ENCODE results near the gene CFL2. TPM values are rescaled to one million over a fixed set of nuclear protein-coding genes. Genes with fewer than 3 reads are reported as not detected.

CFL2 gene
- total and polyA plus RNA-seq, 9 donors = 502 to 697 (median 585) TPM

- 35% methylated on average over 16 of the region's 18 CpGs for WGBS (ENCODE audit: insufficient coverage)
- Histone ChIP-seq H3K27ac (ENCODE audit: low read length) (no peak overlapping the region), H3K36me3 (ENCODE audit: control insufficient read depth, insufficient read depth, low read length) (no peaks in the 10 kb centered on the region), H3K4me1 (ENCODE audit: control insufficient read depth, insufficient read depth, low read length) (peaks cover 12% of the 10 kb centered on the region), H3K9me3 (replicated peaks; ENCODE audit: control insufficient read depth, low read depth, low read length) (no peaks in the 10 kb centered on the region), H3K27me3 (ENCODE audit: control insufficient read depth, insufficient read depth, low read length) (no peaks in the 10 kb centered on the region), H3K4me3 (ENCODE audit: low read length) (peak overlapping the region; percentile 15)
- DNase-seq = peak; percentile 51
These were observed 21.0 kb downstream of the CFL2 start for GRCh38 chr14:34693228-34693939.

DNA sequence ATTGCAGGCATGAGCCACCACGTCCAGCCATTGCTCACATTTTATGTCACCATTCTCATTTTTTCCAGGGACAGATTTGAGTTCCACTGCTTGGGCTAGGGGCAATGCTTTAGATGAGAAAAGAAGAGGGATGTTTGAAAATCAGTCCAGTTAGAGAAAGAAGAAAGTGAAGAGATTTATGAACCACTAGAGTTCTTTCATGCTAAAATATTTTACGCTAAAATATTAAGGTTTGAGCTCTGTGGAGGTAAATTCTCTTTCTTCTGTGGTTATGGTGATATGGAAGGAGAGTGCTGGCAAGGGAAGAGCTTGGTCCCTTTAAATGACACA is 21.5 kb downstream of the CFL2 start:
- H3K27ac ChIP-seq (ENCODE audit: low read length) = no peak overlapping the region
- peaks cover 12% of the 10 kb centered on the region for H3K4me1 ChIP-seq (ENCODE audit: control insufficient read depth, insufficient read depth, low read length)
- peak overlapping the region; percentile 15 for H3K4me3 ChIP-seq (ENCODE audit: low read length)
- DNase-seq = no peak
- no peaks in the 10 kb centered on the region for H3K36me3 ChIP-seq (ENCODE audit: control insufficient read depth, insufficient read depth, low read length)
- H3K27me3 ChIP-seq (ENCODE audit: control insufficient read depth, insufficient read depth, low read length) = no peaks in the 10 kb centered on the region
- H3K9me3 ChIP-seq (replicated peaks; ENCODE audit: control insufficient read depth, low read depth, low read length) = no peaks in the 10 kb centered on the region
- WGBS (ENCODE audit: insufficient coverage) = no CpG with 5 or more reads among the region's 2 CpGs

GRCh38 chr14:34692348-34692747 is 22.0 kb downstream of the CFL2 start:
- Histone ChIP-seq H3K4me1 (ENCODE audit: control insufficient read depth, insufficient read depth, low read length) (peaks cover 12% of the 10 kb centered on the region), H3K27me3 (ENCODE audit: control insufficient read depth, insufficient read depth, low read length) (no peaks in the 10 kb centered on the region), H3K27ac (ENCODE audit: low read length) (no peak overlapping the region), H3K9me3 (replicated peaks; ENCODE audit: control insufficient read depth, low read depth, low read length) (no peaks in the 10 kb centered on the region), H3K4me3 (ENCODE audit: low read length) (no peak overlapping the region), H3K36me3 (ENCODE audit: control insufficient read depth, insufficient read depth, low read length) (no peaks in the 10 kb centered on the region)
- WGBS (ENCODE audit: insufficient coverage) = 79% methylated on average over 2 of the region's 4 CpGs
- DNase-seq = peak; percentile 50

GRCh38 chr14:34691206-34691605 is 23.2 kb downstream of the CFL2 start:
- peaks cover 12% of the 10 kb centered on the region for H3K4me1 ChIP-seq (ENCODE audit: control insufficient read depth, insufficient read depth, low read length)
- H3K9me3 ChIP-seq (replicated peaks; ENCODE audit: control insufficient read depth, low read depth, low read length) = no peaks in the 10 kb centered on the region
- DNase-seq = no peak
- no peak overlapping the region for H3K4me3 ChIP-seq (ENCODE audit: low read length)
- no peak overlapping the region for H3K27ac ChIP-seq (ENCODE audit: low read length)
- no peaks in the 10 kb centered on the region for H3K36me3 ChIP-seq (ENCODE audit: control insufficient read depth, insufficient read depth, low read length)
- no CpG with 5 or more reads among the region's 4 CpGs for WGBS (ENCODE audit: insufficient coverage)
- no peaks in the 10 kb centered on the region for H3K27me3 ChIP-seq (ENCODE audit: control insufficient read depth, insufficient read depth, low read length)

DNA sequence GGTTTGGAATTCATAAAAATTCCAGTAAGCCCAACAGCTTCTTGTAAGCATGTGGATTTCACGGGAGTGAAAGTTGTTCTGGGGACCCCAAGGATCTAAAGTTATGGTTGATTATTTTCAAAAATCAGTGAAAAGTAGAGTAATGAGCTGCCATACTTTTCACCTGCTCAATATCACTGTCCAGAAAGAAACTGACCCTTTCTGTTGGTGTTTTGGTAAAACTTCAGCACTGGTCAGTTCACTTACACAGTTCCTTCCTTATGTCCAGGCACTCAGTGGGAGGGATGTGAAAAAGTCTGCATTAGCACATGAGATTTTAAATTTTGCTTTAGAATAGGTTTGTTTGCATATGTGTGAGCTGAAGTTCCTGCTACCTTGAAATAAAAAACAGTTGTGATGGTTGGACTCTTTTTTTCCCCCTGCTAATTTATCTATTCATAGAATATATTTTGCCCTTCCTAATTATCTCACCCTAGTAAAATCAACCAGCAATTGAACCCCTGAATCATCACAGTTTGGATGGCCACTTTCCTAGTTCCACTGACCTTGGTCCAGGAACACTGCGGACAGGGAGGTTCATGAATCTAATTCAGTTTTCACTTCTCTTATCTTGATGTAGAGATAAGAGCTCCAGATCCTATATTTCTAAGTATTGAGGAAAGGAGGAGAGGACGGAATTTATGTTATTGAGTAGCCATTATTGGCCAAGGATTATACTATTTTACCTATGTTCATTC is 25.8 kb downstream of the CFL2 start:
- Histone ChIP-seq H3K9me3 (replicated peaks; ENCODE audit: control insufficient read depth, low read depth, low read length) (no peaks in the 10 kb centered on the region), H3K36me3 (ENCODE audit: control insufficient read depth, insufficient read depth, low read length) (no peaks in the 10 kb centered on the region), H3K4me1 (ENCODE audit: control insufficient read depth, insufficient read depth, low read length) (peaks cover 11% of the 10 kb centered on the region), H3K27me3 (ENCODE audit: control insufficient read depth, insufficient read depth, low read length) (no peaks in the 10 kb centered on the region), H3K4me3 (ENCODE audit: low read length) (no peak overlapping the region), H3K27ac (ENCODE audit: low read length) (no peak overlapping the region)
- DNase-seq = no peak
- no CpG with 5 or more reads among the region's 3 CpGs for WGBS (ENCODE audit: insufficient coverage)

GRCh38 chr14:34685819-34686428 is 28.5 kb downstream of the CFL2 start:
- H3K4me3 ChIP-seq (ENCODE audit: low read length) = no peak overlapping the region
- no peak for DNase-seq
- WGBS (ENCODE audit: insufficient coverage) = 54% methylated on average over 7 of the region's 7 CpGs

DNA sequence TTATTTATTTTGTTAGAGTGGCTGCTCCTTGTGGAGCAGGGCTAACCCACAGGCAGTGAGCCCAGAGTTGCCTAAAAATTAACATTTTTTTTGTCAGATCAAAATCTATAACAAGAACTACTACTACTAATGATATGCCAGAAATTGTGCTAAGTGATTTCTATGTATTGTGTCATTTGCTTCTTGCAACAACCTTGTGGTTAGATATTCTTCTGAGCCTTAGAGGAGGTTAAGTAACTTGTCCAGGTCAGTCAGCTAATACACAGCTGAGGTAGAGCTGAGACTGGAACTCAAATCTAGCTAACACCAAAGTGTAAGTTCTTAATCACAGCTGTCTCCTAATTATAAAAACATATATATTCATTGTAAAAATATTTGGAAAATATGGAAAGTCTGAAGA is 29.8 kb downstream of the CFL2 start:
- H3K36me3 ChIP-seq (ENCODE audit: control insufficient read depth, insufficient read depth, low read length) = no peaks in the 10 kb centered on the region
- H3K4me3 ChIP-seq (ENCODE audit: low read length) = no peak overlapping the region
- no peak for DNase-seq
- H3K4me1 ChIP-seq (ENCODE audit: control insufficient read depth, insufficient read depth, low read length) = peaks cover 13% of the 10 kb centered on the region
- H3K27ac ChIP-seq (ENCODE audit: low read length) = no peak overlapping the region
- H3K27me3 ChIP-seq (ENCODE audit: control insufficient read depth, insufficient read depth, low read length) = no peaks in the 10 kb centered on the region
- H3K9me3 ChIP-seq (replicated peaks; ENCODE audit: control insufficient read depth, low read depth, low read length) = no peaks in the 10 kb centered on the region

More at GRCh38 chr14:34685819-34686428, 28.5 kb downstream of the CFL2 start:
- no peaks in the 10 kb centered on the region for H3K27me3 ChIP-seq (ENCODE audit: control insufficient read depth, insufficient read depth, low read length)
- H3K4me1 ChIP-seq (ENCODE audit: control insufficient read depth, insufficient read depth, low read length) = peaks cover 9% of the 10 kb centered on the region
- no peaks in the 10 kb centered on the region for H3K9me3 ChIP-seq (replicated peaks; ENCODE audit: control insufficient read depth, low read depth, low read length)
- H3K27ac ChIP-seq (ENCODE audit: low read length) = no peak overlapping the region
- H3K36me3 ChIP-seq (ENCODE audit: control insufficient read depth, insufficient read depth, low read length) = no peaks in the 10 kb centered on the region

DNA sequence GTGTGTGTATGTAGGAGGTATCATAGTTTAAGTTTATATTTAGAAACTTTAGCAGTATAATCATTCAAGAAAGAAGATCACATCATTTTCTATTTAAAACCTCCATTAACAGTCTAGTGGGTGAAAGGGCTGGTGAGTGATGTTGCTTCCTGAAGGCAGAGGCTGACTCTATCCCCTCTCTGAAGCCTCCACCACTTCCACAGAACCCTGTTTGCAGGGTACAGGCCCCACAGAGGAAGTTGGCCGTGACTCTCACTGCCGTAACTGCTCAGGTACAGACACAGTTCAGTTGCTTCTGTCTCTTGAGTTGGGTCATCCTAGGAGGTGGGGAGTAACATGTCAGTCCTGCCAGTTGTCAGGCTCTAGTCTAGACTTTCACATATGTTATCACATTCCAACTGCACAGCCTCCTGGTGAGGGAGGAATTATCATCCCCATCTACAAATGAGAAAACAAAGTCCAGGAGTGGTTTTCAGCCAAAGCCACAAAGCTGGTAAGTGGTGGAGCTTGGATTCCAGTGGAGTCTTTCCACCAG is 31.5 kb downstream of the CFL2 start:
- Histone ChIP-seq H3K36me3 (ENCODE audit: control insufficient read depth, insufficient read depth, low read length) (no peaks in the 10 kb centered on the region), H3K27ac (ENCODE audit: low read length) (peak overlapping the region; percentile 77), H3K4me3 (ENCODE audit: low read length) (no peak overlapping the region), H3K27me3 (ENCODE audit: control insufficient read depth, insufficient read depth, low read length) (no peaks in the 10 kb centered on the region), H3K9me3 (replicated peaks; ENCODE audit: control insufficient read depth, low read depth, low read length) (no peaks in the 10 kb centered on the region), H3K4me1 (ENCODE audit: control insufficient read depth, insufficient read depth, low read length) (peaks cover 18% of the 10 kb centered on the region)
- WGBS (ENCODE audit: insufficient coverage) = no CpG with 5 or more reads among the region's 2 CpGs
- DNase-seq = peak; percentile 23

DNA sequence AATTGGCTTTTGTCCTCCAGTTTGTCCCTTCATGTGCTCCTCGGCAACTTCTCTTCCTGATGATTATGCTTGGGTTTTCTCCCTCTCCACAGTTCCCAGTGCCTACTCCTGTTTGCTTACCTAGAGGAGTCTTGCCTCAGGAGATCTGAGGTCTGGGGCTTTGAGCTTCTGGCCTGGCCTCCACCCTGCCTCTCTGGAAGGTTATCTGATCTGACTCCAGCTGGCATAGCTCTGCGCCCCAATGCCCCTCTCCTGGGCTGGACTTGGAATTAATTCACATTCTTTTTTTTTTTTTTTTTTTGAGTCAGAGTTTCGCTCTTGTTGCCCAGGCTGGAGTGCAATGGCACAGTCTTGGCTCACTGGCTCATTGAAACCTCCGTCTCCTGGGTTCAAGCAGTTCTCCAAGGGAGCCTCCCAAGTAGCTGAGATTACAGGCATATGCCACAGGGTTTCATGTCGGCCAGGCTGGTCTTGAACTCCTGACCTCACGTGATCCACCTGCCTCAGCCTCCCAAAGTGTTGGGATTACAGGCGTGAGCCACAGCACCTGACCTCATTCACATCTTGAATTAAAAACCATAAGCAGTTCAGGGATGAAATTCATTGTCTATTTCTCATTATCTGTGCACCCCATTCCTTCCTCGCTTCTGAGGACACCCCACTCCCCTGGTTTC is 33.5 kb downstream of the CFL2 start:
- peak overlapping the region; percentile 60 for H3K27ac ChIP-seq (ENCODE audit: low read length)
- H3K4me3 ChIP-seq (ENCODE audit: low read length) = no peak overlapping the region
- 71% methylated on average over 5 of the region's 8 CpGs for WGBS (ENCODE audit: insufficient coverage)
- no peaks in the 10 kb centered on the region for H3K9me3 ChIP-seq (replicated peaks; ENCODE audit: control insufficient read depth, low read depth, low read length)
- H3K4me1 ChIP-seq (ENCODE audit: control insufficient read depth, insufficient read depth, low read length) = peaks cover 21% of the 10 kb centered on the region
- no peaks in the 10 kb centered on the region for H3K36me3 ChIP-seq (ENCODE audit: control insufficient read depth, insufficient read depth, low read length)
- H3K27me3 ChIP-seq (ENCODE audit: control insufficient read depth, insufficient read depth, low read length) = no peaks in the 10 kb centered on the region
- peak; percentile 21 for DNase-seq

- H3K27me3 ChIP-seq (ENCODE audit: control insufficient read depth, insufficient read depth, low read length) = no peaks in the 10 kb centered on the region
- peaks cover 21% of the 10 kb centered on the region for H3K4me1 ChIP-seq (ENCODE audit: control insufficient read depth, insufficient read depth, low read length)
- H3K4me3 ChIP-seq (ENCODE audit: low read length) = no peak overlapping the region
- DNase-seq = no peak
- no peaks in the 10 kb centered on the region for H3K9me3 ChIP-seq (replicated peaks; ENCODE audit: control insufficient read depth, low read depth, low read length)
- 100% methylated on average over 1 of the region's 8 CpGs for WGBS (ENCODE audit: insufficient coverage)
- H3K36me3 ChIP-seq (ENCODE audit: control insufficient read depth, insufficient read depth, low read length) = no peaks in the 10 kb centered on the region
- H3K27ac ChIP-seq (ENCODE audit: low read length) = peak overlapping the region; percentile 84
These were observed 35.7 kb downstream of the CFL2 start for GRCh38 chr14:34678735-34679134.
